RWPE2 (cell line): ENCODE data around the gene RAB21.

Source experiments
- ATAC-seq: fragments of 200-7000 bp; cut with Tn5 transposase; 3 replicates; pipeline ENCODE4 v1.9.1; 2021; ENCODE audit warnings: low read depth
- DNase-seq: peaks from one replicate; pipeline ENCODE4 v3.0.0-alpha.2; 2020; ENCODE audit warnings: low spot score
- H3K27ac ChIP-seq: fragments of 450-650 bp; 2 replicates; pipeline ENCODE4 v1.5.1; 2017; ENCODE audit warnings: mild to moderate bottlenecking; ENCODE audit not compliant: poor library complexity, severe bottlenecking
- H3K27me3 ChIP-seq: fragments of 250-450 bp; sonication (Bioruptor Pico); 2 replicates; pipeline ENCODE4 v1.5.1; 2021; ENCODE audit warnings: mild to moderate bottlenecking, moderate library complexity; ENCODE audit not compliant: insufficient read depth, poor library complexity, severe bottlenecking
- H3K36me3 ChIP-seq: fragments of 250-450 bp; sonication (Bioruptor Pico); 2 replicates; pipeline ENCODE4 v1.5.1; 2020; ENCODE audit warnings: low read depth, mild to moderate bottlenecking, moderate library complexity
- H3K4me1 ChIP-seq: fragments of 250-450 bp; sonication (Bioruptor Pico); 2 replicates; pipeline ENCODE4 v1.5.1; 2021; ENCODE audit warnings: mild to moderate bottlenecking, moderate library complexity; ENCODE audit not compliant: insufficient read depth, poor library complexity, severe bottlenecking
- H3K4me3 ChIP-seq: fragments of 250-450 bp; sonication (Bioruptor Pico); 2 replicates; pipeline ENCODE4 v1.5.1; 2021; ENCODE audit warnings: mild to moderate bottlenecking, moderate library complexity; ENCODE audit not compliant: severe bottlenecking
- H3K9me3 ChIP-seq: fragments of 250-450 bp; sonication (Bioruptor Pico); 2 replicates; pipeline ENCODE4 v1.5.1; 2021; ENCODE audit warnings: mild to moderate bottlenecking, moderate library complexity; ENCODE audit not compliant: severe bottlenecking
- TF ChIP-seq, protein P1 (sequence below): fragments of 450-650 bp; IDR thresholded peaks from one replicate; pipeline ENCODE4 v1.5.1; 2017; ENCODE audit warnings: mild to moderate bottlenecking, moderate library complexity; ENCODE audit not compliant: poor library complexity, severe bottlenecking

Gene RAB21

DNA sequence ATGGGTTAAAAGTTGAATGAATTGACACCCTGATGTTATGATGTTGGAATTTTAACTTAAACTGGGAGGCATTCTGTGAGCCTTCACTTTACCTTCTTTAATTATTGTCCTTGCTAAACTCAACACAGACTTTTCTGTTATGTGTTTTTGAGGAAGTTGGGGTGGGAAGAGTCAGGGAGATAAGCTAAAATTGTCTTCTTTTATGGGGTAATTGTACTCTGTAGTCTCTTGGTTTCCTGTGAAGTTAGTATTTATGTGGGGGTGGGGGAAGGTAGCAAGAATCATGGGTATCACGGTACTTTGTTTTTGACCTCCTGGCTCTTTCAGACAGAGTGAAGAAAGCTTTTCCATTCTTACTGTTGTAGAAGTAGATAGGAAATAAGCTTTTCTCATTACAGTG, 32.9 kb downstream of the RAB21 start:
- H3K4me1 ChIP-seq, result no peaks in the 10 kb centered on the region
- H3K9me3 ChIP-seq, result no peaks in the 10 kb centered on the region
- ATAC-seq (no peak), DNase-seq (no peak)
- peaks cover 47% of the 10 kb centered on the region for H3K36me3 ChIP-seq
- H3K27ac ChIP-seq, result no peak overlapping the region
- TF ChIP-seq, protein P1, sequence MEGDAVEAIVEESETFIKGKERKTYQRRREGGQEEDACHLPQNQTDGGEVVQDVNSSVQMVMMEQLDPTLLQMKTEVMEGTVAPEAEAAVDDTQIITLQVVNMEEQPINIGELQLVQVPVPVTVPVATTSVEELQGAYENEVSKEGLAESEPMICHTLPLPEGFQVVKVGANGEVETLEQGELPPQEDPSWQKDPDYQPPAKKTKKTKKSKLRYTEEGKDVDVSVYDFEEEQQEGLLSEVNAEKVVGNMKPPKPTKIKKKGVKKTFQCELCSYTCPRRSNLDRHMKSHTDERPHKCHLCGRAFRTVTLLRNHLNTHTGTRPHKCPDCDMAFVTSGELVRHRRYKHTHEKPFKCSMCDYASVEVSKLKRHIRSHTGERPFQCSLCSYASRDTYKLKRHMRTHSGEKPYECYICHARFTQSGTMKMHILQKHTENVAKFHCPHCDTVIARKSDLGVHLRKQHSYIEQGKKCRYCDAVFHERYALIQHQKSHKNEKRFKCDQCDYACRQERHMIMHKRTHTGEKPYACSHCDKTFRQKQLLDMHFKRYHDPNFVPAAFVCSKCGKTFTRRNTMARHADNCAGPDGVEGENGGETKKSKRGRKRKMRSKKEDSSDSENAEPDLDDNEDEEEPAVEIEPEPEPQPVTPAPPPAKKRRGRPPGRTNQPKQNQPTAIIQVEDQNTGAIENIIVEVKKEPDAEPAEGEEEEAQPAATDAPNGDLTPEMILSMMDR, result no peak
- no peaks in the 10 kb centered on the region for H3K27me3 ChIP-seq
- H3K4me3 ChIP-seq, result no peak overlapping the region

DNA sequence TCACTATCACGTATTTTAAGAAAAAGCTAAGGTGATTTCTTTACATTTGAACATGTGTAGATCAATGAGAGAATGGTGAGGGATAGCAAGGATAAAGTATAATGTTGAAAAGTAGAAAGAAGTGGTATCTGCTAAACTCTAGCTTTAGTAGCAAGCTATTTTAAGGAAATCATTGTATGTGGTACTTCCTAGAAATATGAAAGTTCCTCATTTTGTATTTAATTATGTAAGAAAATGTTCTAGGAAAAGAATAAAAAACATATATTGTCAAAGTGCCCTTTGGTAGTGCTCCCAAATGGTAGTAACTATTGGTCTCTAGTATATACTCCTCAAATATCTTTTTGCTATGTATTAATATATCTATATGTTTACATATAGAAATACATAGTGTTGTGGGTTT, 35.7 kb downstream of the RAB21 start:
- DNase-seq (no peak), ATAC-seq (no peak)
- no peak overlapping the region for H3K4me3 ChIP-seq
- H3K27ac ChIP-seq, result no peak overlapping the region
- H3K9me3 ChIP-seq, result no peaks in the 10 kb centered on the region
- TF ChIP-seq, protein P1, result no peak
- H3K4me1 ChIP-seq, result no peaks in the 10 kb centered on the region
- H3K27me3 ChIP-seq, result no peaks in the 10 kb centered on the region
- H3K36me3 ChIP-seq, result peaks cover 34% of the 10 kb centered on the region

DNA sequence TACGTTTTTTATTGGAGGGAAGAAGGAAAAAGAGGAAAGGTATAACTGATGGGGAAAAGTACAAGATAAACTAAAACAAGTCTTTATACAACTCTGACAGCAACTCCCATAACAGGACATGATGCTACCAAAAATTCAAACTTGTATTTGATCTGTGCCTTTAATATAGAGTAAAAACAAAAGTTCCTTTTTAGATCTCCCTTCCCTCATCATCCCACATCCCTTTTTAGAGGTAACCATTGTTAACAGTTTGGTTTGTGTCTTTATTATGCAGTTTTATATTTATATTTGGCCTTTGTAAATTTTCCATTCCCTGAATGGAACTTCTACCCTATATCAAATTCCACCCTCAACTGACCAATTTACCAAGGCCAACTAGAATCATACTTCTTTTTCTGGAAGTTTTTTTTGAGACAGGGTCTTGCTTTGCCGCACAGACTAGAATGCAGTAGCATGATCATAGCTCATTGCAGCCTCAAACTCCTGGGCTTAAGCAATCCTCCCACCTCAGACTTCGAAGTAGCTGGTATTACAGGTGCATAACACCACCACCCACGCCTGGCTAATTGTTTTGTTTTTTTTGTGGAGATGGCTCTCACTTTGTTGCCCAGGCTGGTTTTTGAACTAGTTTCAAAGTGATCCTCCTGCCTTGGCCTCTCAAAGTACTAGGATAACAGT, 36.9 kb downstream of the RAB21 start:
- no peaks in the 10 kb centered on the region for H3K4me1 ChIP-seq
- no peaks in the 10 kb centered on the region for H3K9me3 ChIP-seq
- TF ChIP-seq, protein P1, result no peak
- H3K4me3 ChIP-seq, result no peak overlapping the region
- H3K27me3 ChIP-seq, result no peaks in the 10 kb centered on the region
- H3K36me3 ChIP-seq, result peaks cover 21% of the 10 kb centered on the region
- ATAC-seq (no peak), DNase-seq (no peak)
- H3K27ac ChIP-seq, result no peak overlapping the region

DNA sequence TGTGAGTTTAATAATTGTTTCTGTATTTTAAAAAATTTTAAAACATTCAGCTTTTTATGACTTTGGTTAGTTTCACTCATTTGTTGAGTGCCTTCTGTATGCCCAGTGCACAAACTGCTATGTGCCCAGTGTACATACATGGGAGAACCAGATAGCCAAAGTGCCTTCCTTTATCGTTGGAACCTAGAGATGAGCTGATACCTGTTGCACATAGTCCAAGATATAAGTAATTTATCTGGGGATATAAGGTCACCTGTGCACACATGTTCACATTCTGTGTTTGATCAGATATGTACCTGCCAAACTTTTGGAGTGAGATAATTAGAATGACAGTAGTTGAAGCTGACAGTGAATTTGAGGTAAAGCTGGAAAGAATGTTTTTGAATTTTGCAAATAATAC, 37.9 kb downstream of the RAB21 start:
- ATAC-seq (no peak; the same call in 2 of the 3 replicates), DNase-seq (no peak)
- Histone ChIP-seq H3K4me3 (no peak overlapping the region), H3K4me1 (no peaks in the 10 kb centered on the region), H3K9me3 (no peaks in the 10 kb centered on the region), H3K27ac (no peak overlapping the region), H3K36me3 (peaks cover 12% of the 10 kb centered on the region), H3K27me3 (no peaks in the 10 kb centered on the region)
- TF ChIP-seq, protein P1, result no peak

DNA sequence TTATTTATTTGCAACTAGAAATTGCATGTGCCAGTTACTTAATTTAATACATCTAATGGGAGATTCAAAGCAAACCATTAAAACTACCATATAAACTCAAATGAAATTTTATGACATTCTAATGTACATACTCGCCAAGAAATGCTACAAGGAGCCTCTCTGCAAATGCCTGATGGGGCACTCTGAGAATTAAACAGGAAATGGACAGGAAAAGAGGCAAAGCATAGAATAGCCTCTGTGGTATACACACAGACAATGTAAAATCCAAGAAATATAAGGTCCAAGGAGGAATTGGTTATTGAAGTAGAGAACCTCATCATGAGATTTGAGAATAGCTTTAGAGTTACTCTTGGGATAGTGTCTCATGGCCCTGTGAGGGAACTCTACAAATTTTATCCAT, 41.2 kb downstream of the RAB21 start:
- Histone ChIP-seq H3K36me3 (no peaks in the 10 kb centered on the region), H3K27me3 (no peaks in the 10 kb centered on the region), H3K9me3 (no peaks in the 10 kb centered on the region), H3K27ac (no peak overlapping the region), H3K4me1 (no peaks in the 10 kb centered on the region), H3K4me3 (no peak overlapping the region)
- DNase-seq (no peak), ATAC-seq (no peak)
- TF ChIP-seq, protein P1, result no peak
